ENCODE measurements around the gene PTPN21.

GRCh38 chr14:88545256-88545655 lies 9.6 kb downstream of the PTPN21 start:
- TF ChIP-seq CTCF (IDR thresholded peaks at IDR 0.05) (no peak), POLR2A (IDR thresholded peaks at IDR 0.05) (no peak)

Measured in right lobe of liver (tissue), 4 donors.